H9 (cell line): Measurements from ENCODE around the gene DUT. TPM values are rescaled to one million over a fixed set of nuclear protein-coding genes. Genes with fewer than 3 reads are reported as not detected.

Source experiments
- DNase-seq: peaks from one replicate; pipeline ENCODE4 v3.0.0-alpha.2; 2017
- H2AFZ ChIP-seq: one replicate; pipeline ENCODE4 v1.6.1; 2013; ENCODE audit warnings: mild to moderate bottlenecking, low read length, control low read depth, moderate library complexity
- H2AK5ac ChIP-seq: 2 replicates; pipeline ENCODE4 v1.6.1; 2013; ENCODE audit warnings: low read length, control low read depth, mixed read lengths; ENCODE audit not compliant: insufficient read length
- H2BK120ac ChIP-seq: one replicate; pipeline ENCODE4 v1.6.1; 2013; ENCODE audit warnings: low read depth, mild to moderate bottlenecking, low read length, control low read depth, inconsistent platforms; ENCODE audit not compliant: poor library complexity, severe bottlenecking
- H2BK12ac ChIP-seq: 2 replicates; pipeline ENCODE4 v1.6.1; 2013; ENCODE audit warnings: low read length, control low read depth, mixed read lengths, low read depth; ENCODE audit not compliant: insufficient read length
- H2BK15ac ChIP-seq: 2 replicates; pipeline ENCODE4 v1.6.1; 2013; ENCODE audit warnings: low read depth, low read length, control low read depth
- H2BK20ac ChIP-seq: one replicate; pipeline ENCODE4 v1.6.1; 2013; ENCODE audit warnings: low read depth, mild to moderate bottlenecking, low read length, control low read depth, inconsistent platforms; ENCODE audit not compliant: poor library complexity, severe bottlenecking
- H2BK5ac ChIP-seq: 2 replicates; pipeline ENCODE4 v1.6.1; 2013; ENCODE audit warnings: low read length, control low read depth, mixed read lengths; ENCODE audit not compliant: insufficient read length
- H3K14ac ChIP-seq: 2 replicates; pipeline ENCODE4 v1.6.1; 2013; ENCODE audit warnings: low read length, control low read depth; ENCODE audit not compliant: insufficient read depth
- H3K18ac ChIP-seq: 2 replicates; pipeline ENCODE4 v1.6.1; 2013; ENCODE audit warnings: low read depth, mild to moderate bottlenecking, mixed read lengths, low read length, control low read depth; ENCODE audit not compliant: insufficient read length
- H3K23ac ChIP-seq: 2 replicates; pipeline ENCODE4 v1.6.1; 2013; ENCODE audit warnings: low read length, control low read depth, mixed read lengths, low read depth; ENCODE audit not compliant: insufficient read length
- H3K23me2 ChIP-seq: 2 replicates; pipeline ENCODE4 v1.6.1; 2013; ENCODE audit warnings: low read depth, mild to moderate bottlenecking, mixed read lengths, low read length, control low read depth; ENCODE audit not compliant: insufficient read length, poor library complexity, severe bottlenecking
- H3K27ac ChIP-seq: 2 replicates; pipeline ENCODE4 v1.5.1; 2013; ENCODE audit warnings: low read length, control low read depth, mixed read lengths, low read depth; ENCODE audit not compliant: insufficient read length
- H3K27me3 ChIP-seq: 2 replicates; pipeline ENCODE4 v1.6.1; 2013; ENCODE audit warnings: low read length, control low read depth, inconsistent platforms; ENCODE audit not compliant: insufficient read depth
- H3K4ac ChIP-seq: 2 replicates; pipeline ENCODE4 v1.6.1; 2013; ENCODE audit warnings: low read depth, mild to moderate bottlenecking, control low read depth, inconsistent platforms, low read length, moderate library complexity
- H3K4me1 ChIP-seq: 2 replicates; pipeline ENCODE4 v1.6.1; 2013; ENCODE audit warnings: low read length, control low read depth, inconsistent platforms; ENCODE audit not compliant: insufficient read depth
- H3K4me2 ChIP-seq: 2 replicates; pipeline ENCODE4 v1.6.1; 2013; ENCODE audit warnings: low read length, control low read depth, mixed read lengths; ENCODE audit not compliant: insufficient read length, insufficient read depth
- H3K56ac ChIP-seq: 2 replicates; pipeline ENCODE4 v1.6.1; 2013; ENCODE audit warnings: low read depth, mild to moderate bottlenecking, mixed read lengths, low read length, control low read depth; ENCODE audit not compliant: insufficient read length
- H3K79me1 ChIP-seq: 2 replicates; pipeline ENCODE4 v1.6.1; 2013; ENCODE audit warnings: low read depth, mild to moderate bottlenecking, moderate library complexity, low read length, control low read depth, inconsistent platforms; ENCODE audit not compliant: insufficient read depth, poor library complexity, severe bottlenecking
- H3K79me2 ChIP-seq: 2 replicates; pipeline ENCODE4 v1.6.1; 2013; ENCODE audit warnings: low read length, control low read depth, inconsistent platforms; ENCODE audit not compliant: insufficient read depth
- H3K9ac ChIP-seq: 2 replicates; pipeline ENCODE4 v1.6.1; 2013; ENCODE audit warnings: low read length, control low read depth, mixed read lengths; ENCODE audit not compliant: insufficient read length; ENCODE audit errors: extremely low read depth
- H3K9me3 ChIP-seq: one replicate; pipeline ENCODE4 v1.6.1; 2013; ENCODE audit warnings: low read depth, low read length, inconsistent platforms; ENCODE audit not compliant: control insufficient read depth
- H3T11ph ChIP-seq: one replicate; pipeline ENCODE4 v1.6.1; 2013; ENCODE audit warnings: mild to moderate bottlenecking, low read length, control low read depth, inconsistent platforms
- H4K20me1 ChIP-seq: one replicate; pipeline ENCODE4 v1.6.1; 2013; ENCODE audit not compliant: control insufficient read depth, insufficient read length, insufficient read depth
- H4K5ac ChIP-seq: 2 replicates; pipeline ENCODE4 v1.6.1; 2013; ENCODE audit warnings: low read depth, mild to moderate bottlenecking, mixed read lengths, low read length, control low read depth; ENCODE audit not compliant: insufficient read length
- H4K8ac ChIP-seq: replicated peaks from 2 replicates; pipeline ENCODE4 v1.6.1; 2013; ENCODE audit warnings: low read length, control low read depth, mixed read lengths, low read depth; ENCODE audit not compliant: insufficient read length
- H4K91ac ChIP-seq: 2 replicates; pipeline ENCODE4 v1.6.1; 2013; ENCODE audit warnings: low read depth, mild to moderate bottlenecking, moderate library complexity, mixed read lengths, low read length, control low read depth; ENCODE audit not compliant: insufficient read length
- H3K27ac Mint-ChIP-seq, 3 experiments: 2 replicates in 2 of 3; 3 replicates in 1 of 3; pipeline ENCODE4 v1.8.0; 2020 to 2021; ENCODE audit warnings: mixed read lengths in 3 of 3, mild to moderate bottlenecking in 1 of 3, moderate library complexity in 1 of 3
- H3K27me3 Mint-ChIP-seq: 2 replicates; pipeline ENCODE4 v1.8.0; 2021; ENCODE audit warnings: low read depth, mild to moderate bottlenecking, moderate library complexity, mixed read lengths
- H3K36me3 Mint-ChIP-seq, 3 experiments: 2 replicates in 2 of 3; 3 replicates in 1 of 3; pipeline ENCODE4 v1.8.0; 2020 to 2021; ENCODE audit warnings: low read depth in 3 of 3, mixed read lengths in 3 of 3; ENCODE audit not compliant: insufficient read depth in 1 of 3
- H3K4me1 Mint-ChIP-seq, 2 experiments: 2 replicates each; pipeline ENCODE4 v1.8.0; 2020; ENCODE audit warnings: mixed read lengths in 2 of 2
- H3K4me3 Mint-ChIP-seq, 2 experiments: 2 replicates in 1 of 2; 3 replicates in 1 of 2; pipeline ENCODE4 v1.8.0; 2020 to 2021; ENCODE audit warnings: mild to moderate bottlenecking in 2 of 2, mixed read lengths in 2 of 2, moderate library complexity in 1 of 2
- H3K9me3 Mint-ChIP-seq, 2 experiments: 2 replicates in 1 of 2; 3 replicates in 1 of 2; pipeline ENCODE4 v1.8.0; 2020; ENCODE audit warnings: mild to moderate bottlenecking in 2 of 2, mixed read lengths in 2 of 2, moderate library complexity in 1 of 2
- CTCF ChIP-seq: fragments of 200-600 bp; sonication (generic); conservative IDR thresholded peaks from 3 replicates; pipeline ENCODE4 v1.8.0; 2021; ENCODE audit warnings: antibody characterized with exemption, mild to moderate bottlenecking
- WGBS: extraction: QIAGEN DNeasy Blood & Tissue Kit; methylation state at CpG from one replicate; pipeline ENCODE4 v1.1.7; 2013; ENCODE audit warnings: missing lambda C conversion rate, low lambda C conversion rate, mixed read lengths; ENCODE audit not compliant: insufficient read length; ENCODE audit errors: extremely low coverage; 5-methylcytosine and 5-hydroxymethylcytosine counted together
- total RNA-seq: library from RNA; stranded (reverse); gene quantifications from 2 replicates; pipeline ENCODE4 v1.2.1, GENCODE V29; 2021

Gene DUT
- total RNA-seq, 1 experiment from 2014 or later: 137 TPM

- Histone ChIP-seq H2BK5ac (no peak overlapping the region), H2AK5ac (no peak overlapping the region), H3K23me2 (no peaks in the 10 kb centered on the region), H2BK12ac (no peak overlapping the region), H2AFZ (no peak overlapping the region), H3K4me1 (no peaks in the 10 kb centered on the region), H3T11ph (no peak overlapping the region), H3K27me3 (no peaks in the 10 kb centered on the region), H3K18ac (no peak overlapping the region), H2BK15ac (no peak overlapping the region), H2BK20ac (no peak overlapping the region), H3K9me3 (no peaks in the 10 kb centered on the region), H3K23ac (no peak overlapping the region), H3K56ac (no peak overlapping the region), H3K4ac (no peak overlapping the region), H3K27ac (no peak overlapping the region), H3K9ac (no peak overlapping the region), H3K4me2 (no peak overlapping the region), H3K79me2 (no peaks in the 10 kb centered on the region), H4K5ac (no peak overlapping the region), H2BK120ac (no peak overlapping the region), H4K20me1 (no peaks in the 10 kb centered on the region), H3K14ac (no peak overlapping the region), H4K8ac (no peak overlapping the region), H3K79me1 (no peaks in the 10 kb centered on the region), H4K91ac (no peak overlapping the region)
- no peak overlapping the region for H3K4me3 Mint-ChIP-seq
- no CpG with 5 or more reads among the region's 5 CpGs for WGBS
- H3K9me3 Mint-ChIP-seq: no peaks in the 10 kb centered on the region
- H3K36me3 Mint-ChIP-seq: peaks cover 0 to 5% (median 3%) of the 10 kb centered on the region in 3 experiments; a peak in 1 of 7 replicates
- no peak for TF ChIP-seq CTCF
- H3K27ac Mint-ChIP-seq: no peak overlapping the region
- no peak for DNase-seq
- H3K27me3 Mint-ChIP-seq: no peaks in the 10 kb centered on the region; the same call in 1 of the 2 replicates
- peaks cover 1% of the 10 kb centered on the region in 2 experiments; a peak in 3 of 4 replicates for H3K4me1 Mint-ChIP-seq
Measured at GRCh38 chr15:48324949-48325348, 6.3 kb upstream of the DUT start.
